GM19397 (cell line): Measurements from ENCODE around the gene ITGA11.
"Not testable (repeated sequence)": the region's sequence is repeated elsewhere in the genome, so short reads cannot be mapped to it uniquely, and the experiment has no call there.

ENCODE experiments used
- ATAC-seq: cut with Tn5 transposase; IDR thresholded peaks from one replicate; pipeline ENCODE4 v1.9.1; 2021; ENCODE audit warnings: mild to moderate bottlenecking, moderate library complexity; ENCODE audit not compliant: unreplicated experiment

Gene ITGA11

GRCh38 chr15:68399096-68400065 lies 32.6 kb downstream of the ITGA11 start:
- ATAC-seq: no peak

- not testable (repeated sequence) for ATAC-seq
Observed at GRCh38 chr15:68397999-68398398, 34.0 kb downstream of the ITGA11 start.

GRCh38 chr15:68396068-68396467 lies 35.9 kb downstream of the ITGA11 start:
- ATAC-seq: no peak

GRCh38 chr15:68391121-68391520 lies 40.8 kb downstream of the ITGA11 start:
- no peak for ATAC-seq

- no peak for ATAC-seq
Observed at GRCh38 chr15:68389936-68390817, 41.8 kb downstream of the ITGA11 start.

- ATAC-seq: no peak
Observed at GRCh38 chr15:68389041-68389930, 42.7 kb downstream of the ITGA11 start.

- no peak for ATAC-seq
Observed at GRCh38 chr15:68387381-68388143, 44.4 kb downstream of the ITGA11 start.

- no peak for ATAC-seq
Observed at GRCh38 chr15:68386587-68387288, 45.2 kb downstream of the ITGA11 start.

- ATAC-seq: no peak
Observed at GRCh38 chr15:68385671-68386586, 46.0 kb downstream of the ITGA11 start.

GRCh38 chr15:68385240-68385561 lies 46.8 kb downstream of the ITGA11 start:
- no peak for ATAC-seq

GRCh38 chr15:68384451-68385239 lies 47.3 kb downstream of the ITGA11 start:
- ATAC-seq: no peak

- ATAC-seq: no peak
Observed at GRCh38 chr15:68383161-68384074, 48.5 kb downstream of the ITGA11 start.

GRCh38 chr15:68382286-68383007 lies 49.5 kb downstream of the ITGA11 start:
- ATAC-seq: no peak

- ATAC-seq: no peak
Observed at GRCh38 chr15:68380456-68380855, 51.5 kb downstream of the ITGA11 start.

- ATAC-seq: no peak
Observed at GRCh38 chr15:68379759-68380290, 52.1 kb downstream of the ITGA11 start.
